Endothelial cell (in vitro differentiated cells): Measurements from ENCODE around the gene DAB2. TPM values are rescaled to one million over a fixed set of nuclear protein-coding genes. Genes with fewer than 3 reads are reported as not detected.

Experiments
- DNase-seq: peaks from one replicate; pipeline ENCODE4 v3.0.0; 2021; ENCODE audit warnings: low spot score
- H3K27ac Mint-ChIP-seq: one replicate; pipeline ENCODE4 v1.8.0; 2021; ENCODE audit warnings: mixed read lengths, inconsistent platforms; ENCODE audit not compliant: unreplicated experiment
- H3K27me3 Mint-ChIP-seq: one replicate; pipeline ENCODE4 v1.8.0; 2021; ENCODE audit warnings: mild to moderate bottlenecking, moderate library complexity, mixed read lengths, inconsistent platforms; ENCODE audit not compliant: unreplicated experiment
- H3K36me3 Mint-ChIP-seq: one replicate; pipeline ENCODE4 v1.8.0; 2021; ENCODE audit warnings: mild to moderate bottlenecking, low read depth, mixed read lengths, inconsistent platforms; ENCODE audit not compliant: unreplicated experiment
- H3K4me1 Mint-ChIP-seq: one replicate; pipeline ENCODE4 v1.8.0; 2021; ENCODE audit warnings: mild to moderate bottlenecking, mixed read lengths, inconsistent platforms; ENCODE audit not compliant: unreplicated experiment
- H3K4me3 Mint-ChIP-seq: one replicate; pipeline ENCODE4 v1.8.0; 2021; ENCODE audit warnings: mild to moderate bottlenecking, mixed read lengths, inconsistent platforms; ENCODE audit not compliant: unreplicated experiment
- H3K9me3 Mint-ChIP-seq: one replicate; pipeline ENCODE4 v1.8.0; 2021; ENCODE audit warnings: mixed read lengths, inconsistent platforms; ENCODE audit not compliant: unreplicated experiment
- CTCF ChIP-seq: fragments of 200-600 bp; sonication (generic); IDR thresholded peaks from one replicate; pipeline ENCODE4 v1.5.0; 2021; ENCODE audit warnings: antibody characterized with exemption; ENCODE audit not compliant: unreplicated experiment
- total RNA-seq: library from RNA; stranded (reverse); fragmentation: NEBNext Ultra II Directional; extraction: Animal tissue kit (Norgen Biotek cat#: 25700); gene quantifications from one replicate; pipeline ENCODE4 v1.2.1, GENCODE V29; 2021; ENCODE audit not compliant: unreplicated experiment

Gene DAB2
- total RNA-seq, 1 donor from 2014 or later, result 70.7 TPM

- Mint-ChIP-seq H3K27me3 (no peaks in the 10 kb centered on the region), H3K27ac (no peak overlapping the region)
Measured at GRCh38 chr5:39363217-39363616, 61.6 kb downstream of the DAB2 start.

GRCh38 chr5:39362646-39363045 is 62.1 kb downstream of the DAB2 start:
- Mint-ChIP-seq H3K27me3 (peaks cover 2% of the 10 kb centered on the region), H3K36me3 (no peaks in the 10 kb centered on the region), H3K9me3 (no peaks in the 10 kb centered on the region), H3K4me1 (no peaks in the 10 kb centered on the region), H3K27ac (no peak overlapping the region), H3K4me3 (no peak overlapping the region)
- no peak for TF ChIP-seq CTCF
- no peak for DNase-seq

More at GRCh38 chr5:39363217-39363616, 61.6 kb downstream of the DAB2 start:
- no peaks in the 10 kb centered on the region for H3K4me1 Mint-ChIP-seq
- H3K9me3 Mint-ChIP-seq, result no peaks in the 10 kb centered on the region
- DNase-seq, result no peak
- no peak for TF ChIP-seq CTCF
- no peak overlapping the region for H3K4me3 Mint-ChIP-seq
- H3K36me3 Mint-ChIP-seq, result no peaks in the 10 kb centered on the region

- Mint-ChIP-seq H3K4me1 (no peaks in the 10 kb centered on the region), H3K4me3 (no peak overlapping the region), H3K27ac (no peak overlapping the region), H3K27me3 (peaks cover 2% of the 10 kb centered on the region), H3K36me3 (no peaks in the 10 kb centered on the region), H3K9me3 (no peaks in the 10 kb centered on the region)
- DNase-seq, result no peak
- no peak for TF ChIP-seq CTCF
Measured at GRCh38 chr5:39361306-39361705, 63.5 kb downstream of the DAB2 start.

GRCh38 chr5:39360471-39361111 is 64.2 kb downstream of the DAB2 start:
- no peaks in the 10 kb centered on the region for H3K36me3 Mint-ChIP-seq
- no peaks in the 10 kb centered on the region for H3K9me3 Mint-ChIP-seq
- H3K4me1 Mint-ChIP-seq, result no peaks in the 10 kb centered on the region
- peaks cover 2% of the 10 kb centered on the region for H3K27me3 Mint-ChIP-seq
- no peak overlapping the region for H3K4me3 Mint-ChIP-seq
- no peak for DNase-seq
- no peak for TF ChIP-seq CTCF
- H3K27ac Mint-ChIP-seq, result no peak overlapping the region

GRCh38 chr5:39356263-39356662 is 68.5 kb downstream of the DAB2 start:
- H3K36me3 Mint-ChIP-seq, result no peaks in the 10 kb centered on the region
- no peak for DNase-seq
- no peak overlapping the region for H3K27ac Mint-ChIP-seq
- TF ChIP-seq CTCF, result no peak
- no peaks in the 10 kb centered on the region for H3K9me3 Mint-ChIP-seq
- H3K4me1 Mint-ChIP-seq, result no peaks in the 10 kb centered on the region
- H3K27me3 Mint-ChIP-seq, result peaks cover 2% of the 10 kb centered on the region
- no peak overlapping the region for H3K4me3 Mint-ChIP-seq
